PC-3 (cell line): ENCODE data around the gene NMRAL1.

Experiments
- CTCF ChIP-seq: fragments of 300-600 bp; sonication (generic); conservative IDR thresholded peaks from 2 replicates; pipeline ENCODE4 v1.5.1; 2017; ENCODE audit warnings: antibody characterized with exemption, low read depth, mild to moderate bottlenecking, low read length
- EZH2phosphoT487 ChIP-seq: fragments of 300-600 bp; sonication (generic); IDR thresholded peaks from 2 replicates; pipeline ENCODE4 v1.6.1; 2018; ENCODE audit warnings: mild to moderate bottlenecking, antibody characterized with exemption, low read length, borderline replicate concordance

GRCh38 chr16:4508806-4509205, 34.4 kb upstream of the NMRAL1 start:
- no peak for TF ChIP-seq CTCF
- TF ChIP-seq EZH2phosphoT487: no peak
